Fibroblast of lung (primary cell): ENCODE data around the gene SENP7.

Experiments
- CTCF ChIP-seq, 2 donors: IDR thresholded peaks in 1 of 2; conservative IDR thresholded peaks in 1 of 2; 1 replicate in 1 of 2; 2 replicates in 1 of 2; pipeline ENCODE4 v1.5.1; 2011 to 2012; ENCODE audit warnings: low read length in 2 of 2, control low read depth in 1 of 2, inconsistent platforms in 1 of 2, low read depth in 1 of 2, mild to moderate bottlenecking in 1 of 2
- EZH2 ChIP-seq: IDR thresholded peaks from 2 replicates; pipeline ENCODE4 v1.5.1; 2012; ENCODE audit warnings: low read length, control low read depth, mild to moderate bottlenecking; ENCODE audit errors: missing control alignments

- TF ChIP-seq CTCF (conservative IDR thresholded peaks at IDR 0.05 in 1 of 2, IDR thresholded peaks at IDR 0.05 in 1 of 2; ENCODE audit: low read depth in 1 of 2, low read length in 2 of 2) (no peak), EZH2 (no peak)
Observed at GRCh38 chr3:101530686-101531047, 17.7 kb upstream of the SENP7 start.
